SIG-M5 treated with dmso at 0.1 percent for 504 hours (cell line): ENCODE results near the gene CLGN.
A peak's percentile ranks its signal among the peaks of the same experiment; 100 is the strongest.

Experiments used
- DNase-seq: peaks from one replicate; lab custom pipeline; 2025; ENCODE audit not compliant: unreplicated experiment; lab: John Stamatoyannopoulos, UW

Gene CLGN

GRCh38 chr4:140388015-140388414 is 39.4 kb downstream of the CLGN start:
- DNase-seq, result no peak

DNA sequence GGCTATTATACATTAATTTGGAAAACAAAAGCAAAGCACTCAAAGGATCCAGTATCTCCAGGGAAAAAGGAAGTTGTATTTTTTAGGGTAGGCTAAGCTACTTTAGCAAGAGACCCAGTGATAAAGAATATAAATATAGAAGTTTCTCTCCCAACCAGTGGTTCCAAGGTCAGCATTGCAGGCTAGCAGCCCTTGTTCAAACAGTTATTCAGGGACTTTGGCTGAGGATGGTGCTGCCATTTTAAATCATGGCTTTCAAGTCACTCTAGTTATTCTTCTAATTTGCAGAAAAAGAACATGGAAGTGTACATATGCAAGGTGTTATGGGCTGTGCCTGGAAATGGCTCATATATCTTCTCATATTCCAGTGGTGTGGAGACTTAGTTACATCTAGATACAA is 44.7 kb downstream of the CLGN start:
- no peak for DNase-seq

DNA sequence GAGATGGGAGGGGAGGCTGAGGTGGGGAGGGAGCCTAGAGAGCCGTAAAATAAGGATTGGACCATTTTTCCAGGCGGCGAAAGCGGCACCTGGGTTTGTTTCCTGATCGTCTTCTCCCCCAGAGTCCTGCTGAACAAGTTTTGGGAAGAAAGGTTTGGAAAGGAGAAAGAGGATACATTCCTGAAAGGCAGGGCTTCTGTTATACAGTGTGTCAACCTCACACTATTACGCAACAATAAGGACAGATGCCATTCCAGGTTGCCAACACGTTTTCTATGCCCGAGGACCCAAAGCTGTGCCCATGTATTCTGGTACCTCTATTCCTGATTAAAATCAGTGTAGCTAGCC is 53.3 kb downstream of the CLGN start:
- peak; percentile 25 for DNase-seq

GRCh38 chr4:140373328-140374129 is 53.9 kb downstream of the CLGN start, which contains the start of gene SCOC:
Gene SCOC (plus strand): TSS chr4:140373646. CDS start chr4:140379171, 5,525 bp downstream.
- peak; percentile 98 for DNase-seq

DNA sequence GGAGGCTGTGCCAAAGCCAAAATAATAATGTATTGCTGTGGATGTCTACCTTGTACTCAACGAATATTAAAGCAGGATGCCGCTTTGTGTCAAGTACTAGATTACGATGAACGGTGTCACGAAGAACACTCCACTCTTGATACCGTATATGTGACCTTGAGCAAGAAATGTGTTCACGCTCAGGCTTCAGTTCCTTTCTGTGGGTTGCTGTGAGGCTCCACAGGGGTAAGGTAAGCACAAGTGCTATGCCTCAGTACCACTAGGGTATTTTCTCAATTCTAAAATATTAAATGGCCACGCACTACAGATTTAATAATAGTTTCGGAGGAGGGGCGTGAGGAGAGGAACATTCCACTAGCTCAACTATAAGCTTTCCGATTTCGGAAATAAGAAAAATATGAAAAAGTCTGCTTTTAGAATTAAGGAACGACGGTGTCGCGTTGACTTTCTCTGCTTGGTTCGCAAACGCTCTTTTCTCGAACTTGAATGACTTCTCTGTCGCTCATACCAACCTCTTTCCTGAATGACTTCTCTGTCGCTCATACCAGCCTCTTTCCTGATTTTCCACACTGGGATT is 54.6 kb downstream of the CLGN start:
- peak; percentile 72 for DNase-seq

DNA sequence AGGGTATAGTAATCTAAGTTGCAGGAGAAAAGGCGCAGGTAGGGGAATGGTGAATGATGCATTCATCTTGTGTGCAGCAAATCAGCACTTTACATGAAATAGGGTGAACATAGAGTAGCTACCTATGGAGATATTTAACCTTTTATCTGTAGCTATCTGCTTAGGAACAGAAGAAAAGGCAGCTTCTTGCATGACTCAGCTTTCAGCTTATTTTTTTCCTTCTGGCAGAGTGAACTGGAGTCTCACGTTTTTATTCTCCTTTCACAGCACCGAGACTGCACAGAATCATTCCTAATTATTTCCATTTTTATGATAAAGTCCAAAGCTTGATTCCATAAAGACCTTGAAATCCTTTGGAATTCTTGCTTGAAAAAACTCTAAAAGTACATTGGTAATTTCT is 58.8 kb downstream of the CLGN start:
- no peak for DNase-seq

DNA sequence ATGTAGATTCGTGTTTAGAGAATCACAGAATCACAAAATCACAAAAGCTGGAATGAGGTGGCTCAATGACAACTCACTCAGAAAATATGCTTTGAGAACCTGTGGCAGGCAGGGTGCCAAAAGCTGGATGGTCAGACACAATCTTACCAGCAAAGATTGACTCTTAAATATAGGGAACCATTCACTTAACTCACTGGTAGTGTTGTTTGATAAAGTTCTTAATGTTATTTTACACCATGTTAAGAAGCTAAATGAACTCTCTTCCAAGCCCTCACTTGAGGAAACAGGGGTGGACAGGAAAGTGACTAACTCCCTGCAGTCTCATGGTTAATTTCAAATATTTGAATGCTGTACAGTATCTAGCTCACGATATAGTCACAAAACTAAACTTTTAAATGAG is 59.7 kb downstream of the CLGN start:
- DNase-seq, result no peak

DNA sequence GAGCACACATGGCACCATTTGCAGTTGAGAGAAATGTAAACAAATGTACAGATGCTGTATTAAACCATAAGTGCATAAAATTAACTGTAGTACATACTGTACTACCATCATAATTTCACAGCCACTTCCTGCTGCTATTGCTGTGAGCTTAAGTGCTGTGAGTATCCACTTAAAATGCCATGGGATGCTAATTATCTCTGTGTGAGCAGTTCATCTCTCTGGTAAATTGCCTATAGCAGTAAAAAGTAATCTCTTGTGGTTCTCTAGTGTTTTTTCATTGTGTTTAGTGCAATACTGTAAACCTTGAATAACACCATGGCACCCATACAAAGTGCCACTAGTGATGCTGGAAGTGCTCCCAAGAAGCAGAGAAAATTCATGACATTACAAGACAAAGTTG is 63.9 kb downstream of the CLGN start:
- no peak for DNase-seq

- no peak for DNase-seq
These were observed 64.4 kb downstream of the CLGN start for GRCh38 chr4:140363051-140363450.

GRCh38 chr4:140361099-140361498 is 66.3 kb downstream of the CLGN start:
- DNase-seq, result no peak

- DNase-seq, result peak; percentile 63
These were observed 67.7 kb downstream of the CLGN start for GRCh38 chr4:140359562-140360427.

- no peak for DNase-seq
These were observed 69.2 kb downstream of the CLGN start for GRCh38 chr4:140358281-140358680.

DNA sequence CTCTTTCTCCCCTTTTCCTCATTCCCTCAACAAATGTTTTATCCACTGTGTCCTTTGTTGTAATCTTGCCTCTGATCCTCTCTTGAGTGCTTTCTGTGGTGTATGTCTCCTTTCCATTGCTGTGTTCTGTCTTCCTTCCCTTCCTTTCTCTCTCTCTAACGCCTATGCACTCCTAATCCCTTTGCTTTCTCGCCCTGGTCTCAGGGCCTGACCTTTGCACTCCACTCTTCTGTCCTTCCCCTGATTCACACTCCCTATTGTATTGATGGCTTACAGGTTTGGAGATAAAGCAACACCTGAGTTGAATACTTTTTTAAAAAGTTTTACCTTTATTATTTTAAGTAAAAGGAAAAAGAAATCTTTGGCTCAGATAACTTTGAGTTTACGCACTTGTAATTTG is 69.6 kb downstream of the CLGN start:
- no peak for DNase-seq

DNA sequence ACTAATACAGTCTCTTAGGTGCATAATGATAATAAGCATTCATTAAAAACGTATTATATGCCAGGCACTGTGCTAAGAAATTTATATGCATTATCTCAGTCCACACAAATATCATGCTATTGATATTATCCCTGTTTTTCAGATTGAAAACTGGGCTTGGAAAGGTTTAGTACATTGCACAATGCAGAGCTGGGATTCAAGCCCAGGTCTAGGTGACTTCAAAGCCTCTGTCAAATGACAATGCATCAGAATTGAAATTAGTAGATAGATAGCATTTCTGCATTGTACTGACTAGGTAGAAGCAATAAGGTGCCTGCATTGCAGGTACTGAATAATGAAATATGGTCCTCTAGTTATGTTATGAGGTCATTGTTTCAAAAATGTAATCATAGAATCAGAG is 72.2 kb downstream of the CLGN start:
- DNase-seq, result no peak

- DNase-seq, result no peak
These were observed 73.7 kb downstream of the CLGN start for GRCh38 chr4:140353786-140354185.

GRCh38 chr4:140351093-140352075 is 76.1 kb downstream of the CLGN start:
- no peak for DNase-seq

GRCh38 chr4:140349816-140350215 is 77.6 kb downstream of the CLGN start:
- DNase-seq, result no peak

DNA sequence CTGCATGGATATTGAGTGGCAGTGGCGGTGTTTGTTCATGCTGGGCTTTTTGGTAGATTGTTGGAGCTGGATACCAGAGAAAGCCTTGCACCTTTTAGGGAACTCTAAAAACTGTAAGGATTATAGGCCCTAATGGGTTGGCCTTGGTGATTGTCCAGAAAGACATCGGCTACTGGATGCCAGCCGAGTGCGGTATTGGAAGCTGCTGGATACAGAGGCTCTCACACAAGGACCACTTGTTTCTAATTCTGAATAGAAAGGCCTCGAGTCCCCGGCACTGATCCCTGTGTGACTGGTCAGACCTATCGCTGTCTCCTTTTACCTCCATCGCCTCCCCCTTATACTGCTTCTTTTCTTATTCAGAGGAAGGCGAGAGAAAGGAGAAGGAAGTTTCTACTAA is 81.3 kb downstream of the CLGN start:
- no peak for DNase-seq

GRCh38 chr4:140344621-140345020 is 82.8 kb downstream of the CLGN start:
- no peak for DNase-seq

DNA sequence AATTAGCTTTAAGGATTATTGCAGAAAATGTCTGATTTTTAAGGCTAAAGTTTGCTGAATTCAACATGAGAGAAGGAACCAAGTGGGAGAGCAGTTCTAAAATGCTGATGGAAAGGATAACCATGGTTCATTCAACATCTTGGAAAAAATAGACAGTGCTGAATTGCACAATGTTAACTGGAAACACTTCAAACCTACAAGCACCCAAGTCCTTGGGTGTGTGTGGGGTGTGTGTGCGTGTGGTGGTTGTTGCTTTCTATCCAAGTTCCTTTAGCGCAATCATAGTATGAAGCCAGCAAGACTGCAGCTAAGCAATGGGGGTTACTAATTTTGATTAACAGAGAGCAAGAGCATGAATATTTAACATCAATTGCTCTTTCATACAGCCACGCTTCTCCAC is 83.3 kb downstream of the CLGN start:
- no peak for DNase-seq

DNA sequence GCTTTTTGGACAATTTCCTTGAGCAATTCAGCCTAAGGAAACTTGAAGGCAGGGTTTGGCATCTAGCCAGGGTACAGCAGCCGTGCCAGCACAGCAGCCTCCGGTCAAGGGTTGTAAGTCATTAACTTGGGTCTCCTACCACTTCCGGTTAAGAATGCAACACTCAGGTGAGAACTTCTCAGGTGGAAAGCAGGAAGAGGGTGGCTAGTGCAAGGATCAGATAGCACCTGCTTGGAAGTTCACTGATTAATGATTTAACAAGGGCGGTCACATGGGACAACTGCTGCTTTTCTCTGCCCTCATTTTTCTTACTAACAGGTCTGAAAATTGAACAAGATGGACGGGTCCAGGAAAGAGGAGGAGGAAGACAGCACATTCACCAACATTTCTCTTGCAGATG is 84.1 kb downstream of the CLGN start:
- no peak for DNase-seq
